Subcutaneous abdominal adipose tissue (tissue), 5 donors: ENCODE results near the gene PXDN.
A peak's percentile ranks its signal among the peaks of the same experiment; 100 is the strongest.
"Not testable (repeated sequence)": the region's sequence is repeated elsewhere in the genome, so short reads cannot be mapped to it uniquely, and the experiment has no call there.

ENCODE experiments used
- H3K27ac ChIP-seq: one replicate; pipeline ENCODE4 v1.7.0; 2013; ENCODE audit warnings: low read depth, mild to moderate bottlenecking, inconsistent platforms, low read length, moderate library complexity
- H3K27me3 ChIP-seq, 5 donors: one replicate each; pipeline ENCODE4 v1.7.0; 2013; ENCODE audit warnings: low read length in 5 of 5, inconsistent platforms in 1 of 5; ENCODE audit not compliant: control insufficient read depth in 5 of 5, insufficient read depth in 4 of 5
- H3K36me3 ChIP-seq, 5 donors: one replicate each; pipeline ENCODE4 v1.7.0; 2013; ENCODE audit warnings: low read length in 5 of 5; ENCODE audit not compliant: control insufficient read depth in 5 of 5, insufficient read depth in 5 of 5
- H3K4me1 ChIP-seq, 5 donors: one replicate each; pipeline ENCODE4 v1.7.0; 2013; ENCODE audit warnings: low read length in 5 of 5, mild to moderate bottlenecking in 3 of 5, moderate library complexity in 1 of 5; ENCODE audit not compliant: control insufficient read depth in 5 of 5, insufficient read depth in 5 of 5
- H3K4me3 ChIP-seq, 5 donors: one replicate each; pipeline ENCODE4 v1.7.0; 2013; ENCODE audit warnings: low read length in 5 of 5, low read depth in 1 of 5
- H3K9ac ChIP-seq, 5 donors: one replicate each; pipeline ENCODE4 v1.7.0; 2013; ENCODE audit warnings: low read length in 5 of 5, mild to moderate bottlenecking in 4 of 5, moderate library complexity in 3 of 5
- H3K9me3 ChIP-seq, 5 donors: one replicate each; pipeline ENCODE4 v1.7.0; 2013; ENCODE audit warnings: low read length in 5 of 5; ENCODE audit not compliant: control insufficient read depth in 5 of 5
- donor health status: healthy.
- donor health status: healthy.
- donor health status: healthy.
- donor health status: healthy.
- donor health status: healthy.

The PXDN gene

GRCh38 chr2:1685957-1686783 is 58.1 kb downstream of the PXDN start:
- H3K9ac ChIP-seq = peak overlapping the region in 1 of 5 donors; percentile 25
- peak overlapping the region; percentile 22 for H3K27ac ChIP-seq
- peaks cover 6 to 76% (median 59%) of the 10 kb centered on the region in 5 donors for H3K36me3 ChIP-seq
- no peaks in the 10 kb centered on the region for H3K9me3 ChIP-seq
- peaks cover 7 to 38% (median 30%) of the 10 kb centered on the region in 5 donors for H3K4me1 ChIP-seq
- H3K27me3 ChIP-seq = no peaks in the 10 kb centered on the region
- no peak overlapping the region for H3K4me3 ChIP-seq

- peaks cover 6 to 81% (median 66%) of the 10 kb centered on the region in 5 donors for H3K36me3 ChIP-seq
- peak overlapping the region in 1 of 5 donors; percentile 41 for H3K9ac ChIP-seq
- H3K27ac ChIP-seq = peak overlapping the region; percentile 50
- peaks cover 6 to 38% (median 31%) of the 10 kb centered on the region in 5 donors for H3K4me1 ChIP-seq
- no peak overlapping the region for H3K4me3 ChIP-seq
- H3K27me3 ChIP-seq = no peaks in the 10 kb centered on the region
- no peaks in the 10 kb centered on the region for H3K9me3 ChIP-seq
Measured at GRCh38 chr2:1685078-1685956, 59.0 kb downstream of the PXDN start.

GRCh38 chr2:1683297-1683696 is 61.0 kb downstream of the PXDN start:
- Histone ChIP-seq H3K4me1 (peaks cover 0 to 32% (median 25%) of the 10 kb centered on the region in 5 donors), H3K9me3 (no peaks in the 10 kb centered on the region), H3K27me3 (no peaks in the 10 kb centered on the region), H3K27ac (peak overlapping the region; percentile 50), H3K9ac (no peak overlapping the region), H3K4me3 (no peak overlapping the region), H3K36me3 (peaks cover 6 to 83% (median 77%) of the 10 kb centered on the region in 5 donors)

GRCh38 chr2:1682181-1682440 is 62.2 kb downstream of the PXDN start:
- Histone ChIP-seq H3K27ac (peak overlapping the region; percentile 50), H3K27me3 (no peaks in the 10 kb centered on the region), H3K36me3 (peaks cover 0 to 83% (median 77%) of the 10 kb centered on the region in 5 donors), H3K4me3 (no peak overlapping the region), H3K9me3 (no peaks in the 10 kb centered on the region), H3K4me1 (peaks cover 0 to 32% (median 25%) of the 10 kb centered on the region in 5 donors), H3K9ac (peak overlapping the region in 1 of 5 donors; percentile 11)

GRCh38 chr2:1681323-1682180 is 62.8 kb downstream of the PXDN start:
- Histone ChIP-seq H3K9ac (peak overlapping the region in 1 of 5 donors; percentile 11), H3K4me1 (peaks cover 0 to 28% (median 23%) of the 10 kb centered on the region in 5 donors), H3K9me3 (no peaks in the 10 kb centered on the region), H3K27me3 (no peaks in the 10 kb centered on the region), H3K27ac (peak overlapping the region; percentile 50), H3K36me3 (peaks cover 0 to 83% (median 77%) of the 10 kb centered on the region in 5 donors), H3K4me3 (no peak overlapping the region)

GRCh38 chr2:1681017-1681318 is 63.3 kb downstream of the PXDN start:
- peaks cover 0 to 22% (median 19%) of the 10 kb centered on the region in 5 donors for H3K4me1 ChIP-seq
- no peaks in the 10 kb centered on the region for H3K27me3 ChIP-seq
- peaks cover 0 to 83% (median 77%) of the 10 kb centered on the region in 5 donors for H3K36me3 ChIP-seq
- H3K9ac ChIP-seq = no peak overlapping the region
- H3K9me3 ChIP-seq = no peaks in the 10 kb centered on the region
- H3K27ac ChIP-seq = no peak overlapping the region
- H3K4me3 ChIP-seq = no peak overlapping the region

- no peaks in the 10 kb centered on the region for H3K27me3 ChIP-seq
- no peaks in the 10 kb centered on the region for H3K9me3 ChIP-seq
- no peak overlapping the region for H3K9ac ChIP-seq
- peaks cover 0 to 83% (median 76%) of the 10 kb centered on the region in 5 donors for H3K36me3 ChIP-seq
- no peak overlapping the region for H3K27ac ChIP-seq
- H3K4me3 ChIP-seq = no peak overlapping the region
- H3K4me1 ChIP-seq = peaks cover 0 to 17% (median 13%) of the 10 kb centered on the region in 5 donors
Measured at GRCh38 chr2:1680222-1681016, 63.9 kb downstream of the PXDN start.

- not testable (repeated sequence) for H3K4me3 ChIP-seq
- peaks cover 0 to 83% (median 78%) of the 10 kb centered on the region in 5 donors for H3K36me3 ChIP-seq
Measured at GRCh38 chr2:1679488-1680039, 64.8 kb downstream of the PXDN start.

GRCh38 chr2:1679065-1679464 is 65.2 kb downstream of the PXDN start:
- not testable (repeated sequence) for H3K9ac ChIP-seq, H3K27me3 ChIP-seq, H3K9me3 ChIP-seq, H3K27ac ChIP-seq, H3K4me3 ChIP-seq
- Histone ChIP-seq H3K4me1 (peaks cover 0 to 14% (median 12%) of the 10 kb centered on the region in 5 donors), H3K36me3 (peaks cover 0 to 84% (median 82%) of the 10 kb centered on the region in 5 donors)

More at GRCh38 chr2:1679488-1680039, 64.8 kb downstream of the PXDN start:
- not testable (repeated sequence) for H3K27me3 ChIP-seq, H3K9me3 ChIP-seq, H3K9ac ChIP-seq, H3K27ac ChIP-seq
- peaks cover 0 to 14% (median 12%) of the 10 kb centered on the region in 5 donors for H3K4me1 ChIP-seq
